Thyroid gland (tissue), 4 donors: ENCODE data around the gene HS6ST1.

Source experiments
- CTCF ChIP-seq, 6 experiments: fragments of 200-600 bp in 3 of 6; fragments of 450-650 bp in 3 of 6; sonication (generic) in 3 of 6; IDR thresholded peaks; one replicate each; pipeline ENCODE4 v1.5.1; 2016 to 2019; ENCODE audit warnings: antibody characterized with exemption in 6 of 6, mild to moderate bottlenecking in 2 of 6, inconsistent platforms in 1 of 6, moderate library complexity in 1 of 6
- POLR2A ChIP-seq, 2 donors: fragments of 450-650 bp; IDR thresholded peaks; one replicate each; pipeline ENCODE4 v1.6.1; 2017; ENCODE audit warnings: antibody characterized with exemption in 2 of 2, mild to moderate bottlenecking in 2 of 2, moderate library complexity in 1 of 2

GRCh38 chr2:128315829-128316776 is 2.6 kb downstream of the HS6ST1 start:
- TF ChIP-seq POLR2A (IDR thresholded peaks at IDR 0.05) = no peak
- TF ChIP-seq CTCF (IDR thresholded peaks at IDR 0.05) = no peak
